CD4-positive, alpha-beta T cell treated with Interleukin-15 for 4 hours (primary cell): ENCODE measurements around the gene MPDU1.

Source experiments
- DNase-seq: peaks from one replicate; pipeline ENCODE4 v3.0.0-alpha.2; 2020; ENCODE audit warnings: low spot score

MPDU1 gene

DNA sequence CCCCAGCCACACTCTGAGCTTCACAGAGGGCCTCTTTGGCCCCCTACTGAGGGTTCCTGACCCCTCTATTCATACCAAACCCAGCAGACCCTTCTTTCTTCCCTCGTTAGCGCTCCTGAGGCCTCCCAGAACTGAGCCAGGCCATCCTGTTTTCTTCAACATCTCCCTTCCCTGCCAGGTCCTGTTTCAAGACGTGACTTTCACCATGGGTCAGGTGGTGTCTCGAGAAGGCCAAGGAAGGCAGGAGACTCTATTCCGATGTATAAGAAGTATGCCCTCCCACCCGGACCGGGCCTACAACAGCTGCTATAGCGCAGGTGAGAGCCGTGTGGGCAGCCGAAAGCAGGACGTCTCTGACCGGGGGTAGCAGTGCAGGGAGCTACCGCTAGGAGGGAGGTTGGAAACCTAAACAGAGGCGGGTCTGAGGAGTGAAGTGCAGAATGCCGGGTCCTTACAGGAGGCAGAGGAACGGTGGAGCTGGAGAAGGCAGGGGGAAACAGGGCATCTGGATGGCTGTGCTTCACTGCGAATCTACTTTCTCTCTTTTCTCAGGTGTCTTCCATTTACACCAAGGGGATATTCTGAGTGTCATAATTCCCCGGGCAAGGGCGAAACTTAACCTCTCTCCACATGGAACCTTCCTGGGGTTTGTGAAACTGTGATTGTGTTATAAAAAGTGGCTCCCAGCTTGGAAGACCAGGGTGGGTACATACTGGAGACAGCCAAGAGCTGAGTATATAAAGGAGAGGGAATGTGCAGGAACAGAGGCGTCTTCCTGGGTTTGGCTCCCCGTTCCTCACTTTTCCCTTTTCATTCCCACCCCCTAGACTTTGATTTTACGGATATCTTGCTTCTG lies 23.3 kb upstream of the MPDU1 start:
- DNase-seq, result peak; percentile 54

DNA sequence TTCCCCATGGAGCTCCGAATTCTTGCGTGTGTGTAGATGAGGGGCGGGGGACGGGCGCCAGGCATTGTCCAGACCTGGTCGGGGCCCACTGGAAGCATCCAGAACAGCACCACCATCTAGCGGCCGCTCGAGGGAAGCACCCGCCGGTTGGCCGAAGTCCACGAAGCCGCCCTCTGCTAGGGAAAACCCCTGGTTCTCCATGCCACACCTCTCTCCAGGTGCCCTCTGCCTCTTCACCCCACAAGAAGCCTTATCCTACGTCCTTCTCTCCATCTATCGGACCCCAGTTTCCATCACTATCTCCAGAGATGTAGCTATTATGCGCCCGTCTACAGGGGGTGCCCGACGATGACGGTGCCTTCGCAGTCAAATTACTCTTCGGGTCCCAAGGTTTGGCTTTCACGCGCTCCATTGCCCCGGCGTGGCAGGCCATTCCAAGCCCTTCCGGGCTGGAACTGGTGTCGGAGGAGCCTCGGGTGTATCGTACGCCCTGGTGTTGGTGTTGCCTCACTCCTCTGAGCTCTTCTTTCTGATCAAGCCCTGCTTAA lies 22.6 kb upstream of the MPDU1 start:
- DNase-seq, result peak; percentile 82

DNA sequence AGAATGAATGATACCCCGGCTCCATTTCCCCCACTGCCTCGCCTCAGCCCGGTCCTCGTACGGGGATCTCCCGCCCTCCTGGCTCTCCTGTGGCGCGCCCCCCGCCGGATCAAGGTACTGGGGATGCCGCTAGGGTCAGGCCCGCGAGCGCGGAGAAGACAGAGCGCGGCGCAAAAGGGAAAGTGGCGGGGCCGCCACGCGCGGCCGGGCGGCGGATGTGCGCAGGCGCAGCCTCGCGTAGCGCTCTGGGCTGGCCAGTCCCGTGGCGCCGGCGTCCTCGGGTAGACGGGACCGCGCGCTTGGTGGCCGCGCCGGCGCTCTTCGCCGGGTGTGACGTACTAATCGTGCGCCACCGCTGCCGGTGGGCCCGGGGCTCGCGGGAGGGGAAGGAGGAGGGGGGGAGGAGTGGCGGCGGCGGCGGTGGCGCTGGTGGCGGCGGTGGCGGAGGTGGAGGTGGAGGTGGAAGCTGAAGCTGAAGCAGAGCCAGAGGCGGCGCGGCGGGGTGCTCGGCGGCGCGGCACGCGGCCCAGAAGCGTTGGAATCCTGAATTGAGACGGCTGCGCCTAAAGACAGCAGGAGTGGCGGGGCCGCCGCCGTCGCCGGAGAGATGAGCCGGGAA lies 22.0 kb upstream of the MPDU1 start, which contains the start of gene SENP3:
TSS of gene SENP3 (plus strand) at position 331 of the 619 bp plus-strand sequence. CDS start 1,158 bp downstream, outside the sequence.
- peak; percentile 89 for DNase-seq

DNA sequence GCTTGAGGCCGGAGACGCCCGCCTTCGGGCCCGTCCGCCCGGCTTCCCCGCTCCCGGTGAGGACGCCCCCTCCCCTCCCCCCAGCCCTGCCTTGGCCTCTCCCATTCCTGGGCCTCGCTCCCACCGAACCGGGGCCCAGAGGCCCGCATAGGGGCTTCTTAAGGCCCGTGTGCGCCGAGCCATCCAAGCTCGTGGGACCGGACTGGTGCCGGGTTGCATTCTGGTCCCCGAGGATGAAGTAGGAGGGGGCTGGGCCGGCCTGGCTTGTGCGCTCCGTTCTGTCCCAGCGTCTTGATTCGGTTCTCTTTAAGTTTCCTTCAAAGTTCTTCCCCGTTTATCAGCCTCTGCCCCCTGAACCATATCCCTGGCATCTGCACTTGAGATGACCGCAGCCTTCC lies 21.4 kb upstream of the MPDU1 start:
- no peak for DNase-seq

DNA sequence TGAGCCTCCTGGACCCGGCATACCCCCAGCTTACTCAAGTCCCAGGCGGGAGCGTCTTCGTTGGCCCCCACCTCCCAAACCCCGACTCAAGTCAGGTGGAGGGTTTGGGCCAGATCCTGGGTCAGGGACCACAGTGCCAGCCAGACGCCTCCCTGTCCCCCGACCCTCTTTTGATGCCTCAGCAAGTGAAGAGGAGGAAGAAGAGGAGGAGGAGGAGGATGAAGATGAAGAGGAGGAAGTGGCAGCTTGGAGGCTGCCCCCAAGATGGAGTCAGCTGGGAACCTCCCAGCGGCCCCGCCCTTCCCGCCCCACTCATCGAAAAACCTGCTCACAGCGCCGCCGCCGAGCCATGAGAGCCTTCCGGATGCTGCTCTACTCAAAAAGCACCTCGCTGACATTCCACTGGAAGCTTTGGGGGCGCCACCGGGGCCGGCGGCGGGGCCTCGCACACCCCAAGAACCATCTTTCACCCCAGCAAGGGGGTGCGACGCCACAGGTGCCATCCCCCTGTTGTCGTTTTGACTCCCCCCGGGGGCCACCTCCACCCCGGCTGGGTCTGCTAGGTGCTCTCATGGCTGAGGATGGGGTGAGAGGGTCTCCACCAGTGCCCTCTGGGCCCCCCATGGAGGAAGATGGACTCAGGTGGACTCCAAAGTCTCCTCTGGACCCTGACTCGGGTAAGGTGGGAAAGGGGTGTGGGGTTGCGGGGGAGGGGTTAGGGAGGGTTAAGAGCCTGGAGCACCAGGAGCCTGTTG lies 20.4 kb upstream of the MPDU1 start:
- DNase-seq, result no peak

DNA sequence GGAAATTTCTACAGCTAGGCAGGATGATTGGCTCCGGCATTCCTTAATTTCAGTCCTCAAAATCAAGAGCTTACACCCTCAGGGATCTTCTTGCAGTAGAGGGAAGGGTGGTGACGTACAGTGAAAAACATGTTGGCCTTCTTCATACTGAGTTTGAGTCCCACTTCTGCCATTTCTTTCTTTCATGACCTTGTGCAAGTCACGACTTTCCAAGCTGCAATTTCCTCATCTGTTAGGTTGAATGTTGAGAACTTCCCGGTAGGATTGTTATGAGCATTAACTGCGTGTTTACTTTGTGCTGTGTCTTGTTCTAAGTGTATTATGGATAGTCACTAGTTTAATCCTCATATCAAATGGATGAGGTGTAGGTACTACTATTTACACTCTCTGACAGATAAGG lies 14.1 kb upstream of the MPDU1 start:
- no peak for DNase-seq

DNA sequence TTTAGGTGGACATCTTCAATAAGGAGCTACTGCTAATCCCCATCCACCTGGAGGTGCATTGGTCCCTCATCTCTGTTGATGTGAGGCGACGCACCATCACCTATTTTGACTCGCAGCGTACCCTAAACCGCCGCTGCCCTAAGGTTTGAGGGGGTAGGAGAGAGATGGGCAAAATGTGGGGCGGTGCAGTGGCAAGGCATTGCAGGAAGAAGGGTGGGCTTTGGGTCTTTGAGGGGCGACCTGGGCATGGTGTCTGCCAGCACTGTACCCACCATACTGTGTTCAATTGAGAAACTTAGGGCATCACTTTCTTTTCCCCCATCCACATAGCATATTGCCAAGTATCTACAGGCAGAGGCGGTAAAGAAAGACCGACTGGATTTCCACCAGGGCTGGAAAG lies 13.3 kb upstream of the MPDU1 start:
- no peak for DNase-seq

DNA sequence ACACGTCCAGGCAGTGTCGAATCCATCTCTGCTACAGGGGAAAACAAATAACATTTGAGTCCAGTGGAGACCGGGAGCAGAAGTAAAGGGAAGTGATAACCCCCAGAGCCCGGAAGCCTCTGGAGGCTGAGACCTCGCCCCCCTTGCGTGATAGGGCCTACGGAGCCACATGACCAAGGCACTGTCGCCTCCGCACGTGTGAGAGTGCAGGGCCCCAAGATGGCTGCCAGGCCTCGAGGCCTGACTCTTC lies 11.4 kb upstream of the MPDU1 start:
- no peak for DNase-seq

DNA sequence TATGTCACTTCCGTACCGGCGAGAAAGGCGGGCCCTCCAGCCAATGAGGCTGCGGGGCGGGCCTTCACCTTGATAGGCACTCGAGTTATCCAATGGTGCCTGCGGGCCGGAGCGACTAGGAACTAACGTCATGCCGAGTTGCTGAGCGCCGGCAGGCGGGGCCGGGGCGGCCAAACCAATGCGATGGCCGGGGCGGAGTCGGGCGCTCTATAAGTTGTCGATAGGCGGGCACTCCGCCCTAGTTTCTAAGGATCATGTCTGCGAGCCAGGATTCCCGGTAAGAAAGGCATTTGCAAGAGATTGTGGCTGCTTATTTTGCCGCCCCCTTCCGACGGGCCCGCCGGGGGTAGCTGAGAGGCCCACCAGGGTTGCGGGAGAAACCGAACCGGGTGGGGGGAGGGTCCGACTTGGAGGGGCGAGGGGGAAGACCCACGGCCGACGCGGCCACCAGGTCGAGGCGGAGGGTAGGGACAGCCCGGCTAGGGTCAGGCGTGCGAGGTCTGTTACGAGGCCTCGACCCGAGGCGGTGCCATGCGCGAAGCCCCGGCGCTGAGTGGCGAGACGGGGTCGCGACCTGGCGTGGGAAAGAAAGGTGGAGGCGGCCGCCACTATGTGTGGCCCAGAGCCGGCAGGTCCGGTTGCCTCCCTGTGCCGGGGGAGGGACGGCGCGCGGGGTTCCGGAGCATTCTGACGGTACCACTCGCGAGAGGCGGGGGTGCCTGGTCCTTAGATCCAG lies 10.9 kb upstream of the MPDU1 start:
- DNase-seq, result peak; percentile 100

DNA sequence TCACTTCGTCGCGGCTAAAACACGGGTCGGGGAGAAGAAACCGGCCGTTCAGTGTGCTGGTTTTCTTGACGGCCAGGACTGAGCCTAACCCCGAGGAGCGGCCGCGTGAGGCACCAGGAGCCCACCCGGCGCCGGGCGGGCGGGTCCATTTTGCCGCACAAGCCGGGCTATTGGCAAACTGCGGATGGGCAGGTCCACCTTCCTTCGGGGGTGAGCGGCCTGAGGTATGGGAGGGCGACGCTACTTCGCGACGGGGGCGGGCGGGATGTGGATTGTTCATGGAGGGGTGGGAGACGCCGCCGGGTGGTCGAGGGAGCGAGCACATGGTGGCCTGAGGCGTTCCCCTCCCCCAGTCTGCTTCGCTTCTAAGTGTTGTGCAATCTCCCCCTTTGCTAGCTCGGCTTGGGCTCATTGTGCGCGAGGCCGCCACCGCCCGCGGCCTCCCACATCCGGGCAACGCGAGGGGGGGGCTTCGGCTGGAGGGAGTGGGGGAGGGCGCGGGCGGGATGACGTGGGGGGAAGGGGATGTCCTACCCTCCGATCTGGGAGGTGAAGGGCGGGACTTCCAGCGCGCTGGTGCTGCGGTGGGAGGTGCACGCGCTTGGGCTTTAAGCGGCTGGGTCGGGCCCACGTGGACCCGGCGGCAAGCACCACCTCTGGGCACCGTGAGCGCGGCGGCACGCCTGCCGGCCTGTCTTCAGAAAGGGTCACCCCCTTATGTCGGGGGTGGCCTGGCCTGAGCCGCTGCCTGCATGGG lies 10.2 kb upstream of the MPDU1 start:
- DNase-seq, result peak; percentile 91

DNA sequence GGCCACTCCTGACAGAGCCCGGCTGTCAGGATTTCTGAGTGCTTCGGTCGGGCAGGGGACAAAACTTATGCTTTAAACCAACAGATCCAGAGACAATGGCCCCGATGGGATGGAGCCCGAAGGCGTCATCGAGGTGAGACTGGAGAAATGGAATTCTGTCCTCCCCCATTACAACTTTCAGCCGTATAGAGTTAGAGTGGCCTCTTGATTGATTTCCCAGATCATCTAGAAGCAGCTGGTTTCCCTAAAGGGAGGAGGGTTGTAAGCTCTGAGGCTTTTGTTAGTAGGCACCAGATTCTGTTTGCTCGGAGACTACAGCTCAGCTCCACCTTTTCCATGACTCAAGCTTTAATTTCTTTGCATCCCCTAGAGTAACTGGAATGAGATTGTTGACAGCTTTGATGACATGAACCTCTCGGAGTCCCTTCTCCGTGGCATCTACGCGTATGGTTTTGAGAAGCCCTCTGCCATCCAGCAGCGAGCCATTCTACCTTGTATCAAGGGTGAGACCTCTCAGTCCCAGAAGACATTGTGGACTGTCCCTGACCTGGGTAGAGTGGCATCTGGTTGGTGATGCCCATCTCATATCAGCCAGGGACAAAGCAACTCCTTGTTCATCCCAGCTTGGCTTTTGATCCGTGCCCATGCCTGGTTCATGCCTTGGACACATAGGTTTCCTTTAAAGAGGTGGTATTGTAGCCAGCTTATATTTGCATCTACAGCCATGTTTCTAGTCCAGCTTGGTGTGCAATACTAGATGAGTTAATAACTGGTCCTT lies 9.3 kb upstream of the MPDU1 start:
- no peak for DNase-seq

DNA sequence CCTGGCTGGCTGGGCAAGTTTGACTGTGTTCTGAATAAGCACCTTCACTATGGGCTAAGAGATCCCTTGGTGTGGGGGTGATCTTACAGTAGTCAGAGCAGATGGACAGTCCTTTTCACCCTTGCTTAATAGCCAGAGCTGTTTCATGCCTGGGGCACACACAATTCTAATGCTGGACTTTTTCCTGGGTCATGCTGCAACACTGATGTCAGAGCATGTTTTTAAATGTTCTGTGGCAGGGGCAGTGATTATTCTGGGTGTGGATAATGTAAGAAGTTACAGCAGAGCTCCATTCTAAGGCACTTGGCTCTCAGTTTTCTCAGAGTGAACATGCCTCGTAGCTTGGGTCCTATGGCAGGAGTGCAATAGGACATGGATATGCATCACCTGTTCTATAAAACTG lies 8.2 kb upstream of the MPDU1 start:
- no peak for DNase-seq

DNA sequence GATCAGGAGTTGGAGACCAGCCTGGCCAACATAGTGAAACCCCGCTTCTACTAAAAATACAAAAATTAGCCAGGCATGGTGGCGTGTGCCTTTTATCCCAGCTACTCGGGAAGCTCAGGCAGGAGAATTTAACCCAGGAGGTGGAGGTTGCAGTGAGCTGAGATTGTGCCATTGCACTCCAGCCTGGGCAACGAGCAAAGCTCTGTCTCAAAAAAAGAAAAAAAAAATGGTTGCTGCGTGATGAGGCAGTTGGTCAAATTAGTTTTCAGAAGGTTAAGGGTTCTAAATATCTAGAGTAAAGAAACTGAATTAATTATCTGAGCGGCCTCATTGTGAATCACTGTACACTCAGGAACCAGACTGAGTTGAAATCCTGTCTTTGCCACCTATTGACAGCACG lies 7.7 kb upstream of the MPDU1 start:
- no peak for DNase-seq

DNA sequence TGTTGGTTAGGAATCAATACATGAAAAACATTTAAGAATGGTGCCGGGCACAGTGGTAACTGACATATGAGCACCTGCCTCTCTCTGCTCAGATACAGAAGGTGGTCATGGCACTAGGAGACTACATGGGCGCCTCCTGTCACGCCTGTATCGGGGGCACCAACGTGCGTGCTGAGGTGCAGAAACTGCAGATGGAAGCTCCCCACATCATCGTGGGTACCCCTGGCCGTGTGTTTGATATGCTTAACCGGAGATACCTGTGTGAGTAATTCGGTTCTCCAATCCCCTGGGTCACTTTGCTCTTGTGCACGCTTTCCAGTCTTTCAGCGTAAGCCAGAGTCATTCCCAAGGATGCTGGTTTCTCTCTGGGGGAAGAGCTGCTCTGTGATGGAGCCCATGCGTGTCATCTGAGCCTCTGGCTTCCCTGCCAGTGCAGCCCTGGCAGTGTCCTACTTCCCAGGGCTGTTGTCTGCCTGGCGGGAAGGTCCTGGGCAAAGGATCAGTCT lies 7.2 kb upstream of the MPDU1 start:
- DNase-seq, result no peak

DNA sequence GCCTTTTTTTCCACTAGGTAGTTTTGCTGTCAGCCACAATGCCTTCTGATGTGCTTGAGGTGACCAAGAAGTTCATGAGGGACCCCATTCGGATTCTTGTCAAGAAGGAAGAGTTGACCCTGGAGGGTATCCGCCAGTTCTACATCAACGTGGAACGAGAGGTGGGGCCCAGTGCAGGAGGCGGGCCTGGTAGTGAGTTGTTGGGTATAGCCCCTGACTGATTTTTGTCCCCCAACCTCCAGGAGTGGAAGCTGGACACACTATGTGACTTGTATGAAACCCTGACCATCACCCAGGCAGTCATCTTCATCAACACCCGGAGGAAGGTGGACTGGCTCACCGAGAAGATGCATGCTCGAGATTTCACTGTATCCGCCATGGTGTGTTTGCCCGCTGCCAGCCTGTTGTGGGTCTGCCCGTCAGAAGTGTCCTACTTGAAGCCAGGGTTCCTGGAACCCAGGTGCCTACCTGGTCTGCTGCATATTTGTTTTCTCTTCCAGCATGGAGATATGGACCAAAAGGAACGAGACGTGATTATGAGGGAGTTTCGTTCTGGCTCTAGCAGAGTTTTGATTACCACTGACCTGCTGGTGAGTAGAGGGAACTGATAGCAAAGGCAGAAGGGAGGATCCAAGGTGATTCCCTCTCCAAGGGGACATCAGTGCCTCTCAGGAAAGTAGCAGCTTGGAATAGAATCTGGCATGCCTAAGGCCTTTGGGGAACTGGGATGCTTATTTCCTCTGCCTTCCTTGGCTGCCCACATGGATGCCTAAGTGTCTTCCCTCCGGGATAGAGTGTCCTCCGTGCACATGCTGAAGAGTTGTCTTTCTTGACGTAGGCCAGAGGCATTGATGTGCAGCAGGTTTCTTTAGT lies 6.1 kb upstream of the MPDU1 start:
- DNase-seq, result no peak

DNA sequence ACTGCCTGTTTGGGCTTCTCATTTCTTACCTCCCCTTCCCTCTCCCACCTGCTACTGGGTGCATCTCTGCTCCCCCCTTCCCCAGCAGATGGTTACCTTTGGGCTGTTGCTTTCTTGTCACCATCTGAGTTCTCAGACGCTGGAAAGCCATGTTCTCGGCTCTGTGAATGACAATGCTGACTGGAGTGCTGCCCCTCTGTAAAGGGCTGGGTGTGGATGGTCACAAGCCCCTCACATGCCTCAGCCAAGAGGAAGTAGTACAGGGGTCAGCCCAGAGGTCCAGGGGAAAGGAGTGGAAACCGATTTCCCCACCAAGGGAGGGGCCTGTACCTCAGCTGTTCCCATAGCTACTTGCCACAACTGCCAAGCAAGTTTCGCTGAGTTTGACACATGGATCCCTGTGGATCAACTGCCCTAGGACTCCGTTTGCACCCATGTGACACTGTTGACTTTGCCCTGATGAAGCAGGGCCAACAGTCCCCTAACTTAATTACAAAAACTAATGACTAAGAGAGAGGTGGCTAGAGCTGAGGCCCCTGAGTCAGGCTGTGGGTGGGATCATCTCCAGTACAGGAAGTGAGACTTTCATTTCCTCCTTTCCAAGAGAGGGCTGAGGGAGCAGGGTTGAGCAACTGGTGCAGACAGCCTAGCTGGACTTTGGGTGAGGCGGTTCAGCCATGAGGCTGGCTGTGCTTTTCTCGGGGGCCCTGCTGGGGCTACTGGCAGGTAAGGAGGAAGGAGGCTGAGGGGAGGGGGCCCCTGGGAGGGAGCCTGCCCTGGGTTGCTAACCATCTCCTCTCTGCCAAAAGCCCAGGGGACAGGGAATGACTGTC lies 4.4 kb upstream of the MPDU1 start, which contains the start of gene CD68:
TSS of gene CD68 (plus strand) at position 638 of the 833 bp plus-strand sequence. CDS start at position 678, 40 bp downstream.
- peak; percentile 73 for DNase-seq

DNA sequence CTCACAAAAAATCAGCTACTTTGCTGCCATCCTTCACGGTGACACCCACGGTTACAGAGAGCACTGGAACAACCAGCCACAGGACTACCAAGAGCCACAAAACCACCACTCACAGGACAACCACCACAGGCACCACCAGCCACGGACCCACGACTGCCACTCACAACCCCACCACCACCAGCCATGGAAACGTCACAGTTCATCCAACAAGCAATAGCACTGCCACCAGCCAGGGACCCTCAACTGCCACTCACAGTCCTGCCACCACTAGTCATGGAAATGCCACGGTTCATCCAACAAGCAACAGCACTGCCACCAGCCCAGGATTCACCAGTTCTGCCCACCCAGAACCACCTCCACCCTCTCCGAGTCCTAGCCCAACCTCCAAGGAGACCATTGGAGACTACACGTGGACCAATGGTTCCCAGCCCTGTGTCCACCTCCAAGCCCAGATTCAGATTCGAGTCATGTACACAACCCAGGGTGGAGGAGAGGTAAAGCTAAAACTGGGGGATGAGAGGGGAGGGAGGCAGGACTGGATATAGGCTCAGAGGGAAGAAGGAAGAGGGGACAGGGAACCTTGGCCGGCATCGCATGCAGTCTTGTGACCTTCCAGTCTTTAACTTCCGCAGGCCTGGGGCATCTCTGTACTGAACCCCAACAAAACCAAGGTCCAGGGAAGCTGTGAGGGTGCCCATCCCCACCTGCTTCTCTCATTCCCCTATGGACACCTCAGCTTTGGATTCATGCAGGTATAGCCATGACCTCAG lies 3.6 kb upstream of the MPDU1 start:
- no peak for DNase-seq
